Jurkat, Clone E6-1 (cell line): ENCODE measurements around the gene PTF1A.
"Not testable (repeated sequence)": the region's sequence is repeated elsewhere in the genome, so short reads cannot be mapped to it uniquely, and the experiment has no call there.

Source experiments
- DNase-seq: peaks from one replicate; pipeline ENCODE4 v3.0.0-alpha.2; 2011; ENCODE audit warnings: low read depth, low spot score
- H3K4me3 ChIP-seq: 2 replicates; pipeline ENCODE4 v1.5.1; 2011; ENCODE audit warnings: mild to moderate bottlenecking, low read length, control low read depth, moderate library complexity

The PTF1A gene

DNA sequence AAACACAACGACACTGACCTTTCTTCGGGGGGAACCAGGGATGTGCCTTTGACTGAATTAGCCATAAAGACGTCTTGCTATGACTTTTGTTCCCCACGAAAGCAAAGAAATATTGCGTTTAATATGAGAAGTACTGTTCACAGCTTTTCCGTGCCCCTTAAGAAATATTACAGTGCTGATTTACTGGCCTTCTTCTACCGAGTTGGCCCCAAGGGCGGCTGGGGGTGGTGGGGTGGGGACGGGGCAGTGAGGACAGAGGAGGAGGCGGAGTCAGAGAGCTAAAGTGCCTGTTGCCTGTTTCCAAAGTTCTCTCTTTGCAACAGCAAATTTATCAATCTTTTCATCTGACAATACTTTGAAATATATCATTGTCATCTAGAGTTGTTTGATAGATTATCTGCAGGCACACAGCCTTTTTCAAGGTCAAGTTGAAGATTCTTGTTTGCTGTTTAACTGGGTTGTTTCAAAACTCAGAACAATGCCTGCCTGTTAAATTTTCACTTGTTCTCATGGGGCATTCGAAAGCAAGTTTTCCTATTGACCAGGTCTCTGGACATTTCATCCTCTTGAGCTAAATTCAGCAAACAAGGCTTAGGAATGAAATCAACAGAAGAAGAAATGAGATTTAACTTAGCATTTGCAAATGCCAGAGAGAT lies 9.0 kb downstream of the PTF1A start:
- no peak for DNase-seq
- no peak overlapping the region for H3K4me3 ChIP-seq

- H3K4me3 ChIP-seq = no peak overlapping the region
- no peak for DNase-seq
Measured at GRCh38 chr10:23201837-23202236, 9.7 kb downstream of the PTF1A start.

GRCh38 chr10:23202779-23203178 lies 10.7 kb downstream of the PTF1A start:
- DNase-seq = no peak
- no peak overlapping the region for H3K4me3 ChIP-seq

- DNase-seq = no peak
- H3K4me3 ChIP-seq = no peak overlapping the region
Measured at GRCh38 chr10:23203369-23204325, 11.5 kb downstream of the PTF1A start.

DNA sequence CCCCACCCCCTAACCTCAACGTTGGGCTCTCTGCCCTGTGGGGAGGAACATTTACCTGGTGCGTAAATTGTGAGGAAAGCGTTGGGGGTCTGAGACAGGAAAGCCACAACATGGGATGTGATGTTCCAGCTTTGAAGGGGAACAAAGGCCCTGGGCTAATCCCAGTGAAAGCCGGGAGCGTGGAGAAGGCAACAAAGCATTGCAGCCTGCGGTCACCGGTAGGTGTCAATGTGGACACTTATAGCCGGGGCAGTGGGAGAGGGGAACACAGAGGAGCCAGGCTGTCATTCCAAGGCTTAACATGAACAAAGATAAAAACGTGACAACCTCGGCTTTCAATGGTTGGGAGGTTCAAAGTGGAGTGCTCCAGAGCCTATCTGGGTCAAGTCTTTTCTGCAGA lies 12.7 kb downstream of the PTF1A start:
- DNase-seq = no peak
- H3K4me3 ChIP-seq = no peak overlapping the region

- H3K4me3 ChIP-seq = no peak overlapping the region
- no peak for DNase-seq
Measured at GRCh38 chr10:23205972-23206642, 14.0 kb downstream of the PTF1A start.

DNA sequence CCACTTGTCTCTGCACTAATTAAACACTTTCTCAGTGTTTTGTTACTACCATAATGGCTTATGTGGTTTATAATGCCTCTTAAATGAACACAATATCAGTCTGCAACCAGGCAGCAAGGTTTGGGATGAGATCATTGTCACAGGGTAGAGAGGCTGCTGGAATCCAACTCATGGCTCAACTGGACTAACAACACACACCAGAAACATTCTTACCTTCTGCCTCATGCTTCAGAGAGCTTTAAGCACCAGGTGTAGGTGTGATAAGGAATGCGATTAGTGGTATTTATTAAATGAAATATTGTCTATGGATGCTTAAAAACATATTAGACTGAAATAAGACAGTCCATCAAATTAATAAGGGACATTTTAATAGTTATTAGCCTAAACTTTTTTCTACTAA lies 25.4 kb downstream of the PTF1A start:
- DNase-seq = no peak
- no peak overlapping the region for H3K4me3 ChIP-seq

- DNase-seq = no peak
- no peak overlapping the region for H3K4me3 ChIP-seq
Measured at GRCh38 chr10:23230582-23230981, 38.5 kb downstream of the PTF1A start.

DNA sequence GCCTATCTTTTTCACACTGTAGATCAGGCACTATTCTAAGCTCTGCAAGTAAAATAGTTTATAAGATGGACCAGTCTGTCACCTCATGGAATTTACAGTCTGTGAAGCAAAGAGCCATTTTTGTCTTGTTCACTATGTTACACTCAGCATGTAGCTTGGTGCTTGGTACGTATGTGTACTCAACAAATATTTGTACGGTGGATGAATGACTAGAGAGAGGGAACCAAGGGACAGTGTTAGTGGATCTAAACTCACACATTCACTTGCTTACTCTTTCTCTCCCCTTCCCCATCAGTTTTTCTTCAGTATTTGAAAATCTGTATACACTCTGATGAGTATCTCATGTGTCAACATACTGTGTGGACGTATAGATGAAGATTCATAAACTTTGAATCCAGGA lies 45.9 kb downstream of the PTF1A start:
- DNase-seq = no peak
- H3K4me3 ChIP-seq = no peak overlapping the region

DNA sequence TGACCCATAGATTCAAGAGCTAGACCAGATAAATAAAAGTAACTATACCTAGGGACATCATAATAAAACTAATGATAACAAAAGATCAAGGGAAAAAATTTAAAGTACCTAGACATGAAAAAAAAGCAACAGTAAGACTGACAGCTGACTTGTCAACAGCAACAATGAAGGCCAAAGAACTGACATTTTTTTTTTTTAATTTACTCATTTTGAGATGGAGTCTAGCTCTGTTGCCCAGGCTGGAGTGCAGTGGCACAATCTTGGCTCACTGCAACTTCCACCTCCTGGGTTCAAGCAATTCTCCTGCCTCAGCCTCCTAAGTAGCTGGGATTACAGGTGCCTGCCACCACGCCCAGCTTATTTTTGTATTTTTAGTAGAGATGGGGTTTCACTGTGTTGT lies 49.7 kb downstream of the PTF1A start:
- not testable (repeated sequence) for H3K4me3 ChIP-seq, DNase-seq
